ENCODE measurements around the gene PTTG2.

Gene PTTG2

GRCh38 chr4:37985730-37986275 is 25.6 kb downstream of the PTTG2 start:
- DNase-seq (ENCODE audit: low read depth): no peak

GRCh38 chr4:37988670-37989069 is 28.5 kb downstream of the PTTG2 start:
- DNase-seq (ENCODE audit: low read depth): no peak

- DNase-seq (ENCODE audit: low read depth): no peak
Measured at GRCh38 chr4:37989398-37990260, 29.4 kb downstream of the PTTG2 start.

GRCh38 chr4:37990731-37991245 is 30.6 kb downstream of the PTTG2 start:
- no peak for DNase-seq (ENCODE audit: low read depth)

- no peak for DNase-seq (ENCODE audit: low read depth)
Measured at GRCh38 chr4:37991623-37992410, 31.6 kb downstream of the PTTG2 start.

DNA sequence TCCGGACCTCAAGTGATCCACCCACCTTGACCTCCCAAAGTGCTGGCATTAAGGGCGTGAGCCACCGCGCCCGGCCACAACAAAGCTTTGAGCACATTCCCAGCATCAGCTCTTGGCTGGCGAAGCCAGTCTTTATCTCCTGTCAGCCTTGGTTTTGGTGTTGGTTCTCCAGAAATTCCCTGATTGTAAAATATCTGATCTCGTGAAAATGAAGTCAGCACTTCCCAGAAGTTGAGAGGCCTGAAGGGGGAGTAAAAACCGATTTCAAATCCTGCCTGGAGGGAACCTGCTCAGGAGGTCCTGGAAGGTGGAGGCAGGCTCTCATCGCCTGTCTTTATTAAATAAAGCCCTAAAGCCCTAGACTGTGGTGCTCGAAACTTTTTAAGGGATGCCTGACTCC is 33.6 kb downstream of the PTTG2 start:
- no peak for DNase-seq (ENCODE audit: low read depth)

GRCh38 chr4:37994569-37994968 is 34.4 kb downstream of the PTTG2 start:
- no peak for DNase-seq (ENCODE audit: low read depth)

- DNase-seq (ENCODE audit: low read depth): no peak
Measured at GRCh38 chr4:37995299-37995821, 35.2 kb downstream of the PTTG2 start.

GRCh38 chr4:37995981-37996775 is 36.0 kb downstream of the PTTG2 start:
- DNase-seq (ENCODE audit: low read depth): no peak

GRCh38 chr4:37998226-37998625 is 38.0 kb downstream of the PTTG2 start:
- DNase-seq (ENCODE audit: low read depth): no peak

DNA sequence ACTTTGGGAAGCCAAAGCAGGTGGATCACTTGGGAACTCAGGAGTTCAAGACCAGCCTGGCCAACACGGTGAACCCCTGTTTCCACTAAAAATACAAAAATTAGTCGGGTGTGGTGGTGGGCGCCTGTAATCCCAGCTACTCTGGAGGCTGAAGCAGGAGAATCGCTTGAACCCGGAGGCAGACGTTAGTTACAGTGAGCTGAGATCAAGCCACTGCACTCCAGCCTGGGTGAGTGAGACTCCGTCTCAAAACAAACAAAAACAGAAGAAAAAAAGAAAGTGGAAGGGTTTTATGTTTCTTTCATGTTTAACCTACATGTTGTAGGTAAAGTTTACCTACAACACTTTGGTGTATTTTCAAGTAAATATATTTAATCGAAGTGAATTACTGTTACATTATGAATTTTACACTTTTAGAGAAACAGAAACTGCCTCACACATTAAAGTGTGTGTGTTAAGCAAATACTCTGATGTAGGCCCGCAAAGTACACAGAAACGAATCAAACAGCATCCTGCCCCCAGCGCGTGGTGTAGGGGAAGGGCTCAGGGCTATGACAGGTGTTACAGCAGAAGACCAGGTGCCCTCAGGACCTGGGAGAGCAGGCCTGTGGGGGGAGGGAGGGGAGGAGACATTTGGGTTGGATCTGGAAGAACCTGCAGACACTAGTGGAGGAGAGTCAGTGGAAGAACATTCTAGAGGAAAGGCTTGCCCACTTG is 39.0 kb downstream of the PTTG2 start:
- DNase-seq (ENCODE audit: low read depth): no peak

DNA sequence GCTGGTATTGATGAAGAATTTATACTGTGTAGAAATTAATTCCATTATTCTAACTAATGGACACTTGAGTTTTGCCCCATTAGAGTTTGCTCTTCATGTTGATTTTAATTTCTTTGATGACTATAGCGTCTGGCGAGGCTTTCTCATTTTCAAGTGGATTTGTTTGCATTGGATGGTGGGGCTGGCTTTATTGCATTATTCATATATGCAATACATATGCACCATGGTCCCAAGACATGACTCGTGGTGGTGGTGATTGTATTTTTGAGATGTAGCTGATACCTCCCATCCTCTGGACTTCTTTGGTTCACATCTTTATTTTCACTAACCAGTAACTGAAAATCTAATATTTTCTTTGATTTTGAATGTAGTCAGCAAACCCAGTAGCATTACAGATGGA is 39.8 kb downstream of the PTTG2 start:
- no peak for DNase-seq (ENCODE audit: low read depth)

- DNase-seq (ENCODE audit: low read depth): no peak
Measured at GRCh38 chr4:38001927-38002326, 41.7 kb downstream of the PTTG2 start.

- DNase-seq (ENCODE audit: low read depth): no peak
Measured at GRCh38 chr4:38002451-38003071, 42.4 kb downstream of the PTTG2 start.

- DNase-seq (ENCODE audit: low read depth): no peak
Measured at GRCh38 chr4:38003102-38003501, 42.9 kb downstream of the PTTG2 start.

GRCh38 chr4:38003628-38004027 is 43.4 kb downstream of the PTTG2 start:
- no peak for DNase-seq (ENCODE audit: low read depth)

DNA sequence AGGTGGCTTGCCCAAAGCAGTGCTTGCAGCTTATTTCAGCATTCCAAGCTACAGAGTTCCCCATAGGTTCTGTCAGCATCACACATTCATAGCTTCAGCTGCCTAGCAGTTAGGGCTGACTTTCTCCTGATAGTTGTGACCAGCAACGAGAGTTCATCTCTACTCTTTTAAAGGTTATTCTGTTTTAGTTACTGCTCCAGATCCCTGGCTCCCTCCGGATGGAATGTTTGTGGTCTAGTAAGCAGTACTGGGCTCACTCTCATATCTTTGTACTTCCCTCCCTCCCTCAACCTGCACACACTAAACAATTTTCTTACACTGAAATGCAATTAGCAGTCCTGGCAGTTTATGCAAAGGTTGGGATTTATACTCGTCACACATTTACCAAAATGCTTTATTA is 43.9 kb downstream of the PTTG2 start:
- no peak for DNase-seq (ENCODE audit: low read depth)

DNA sequence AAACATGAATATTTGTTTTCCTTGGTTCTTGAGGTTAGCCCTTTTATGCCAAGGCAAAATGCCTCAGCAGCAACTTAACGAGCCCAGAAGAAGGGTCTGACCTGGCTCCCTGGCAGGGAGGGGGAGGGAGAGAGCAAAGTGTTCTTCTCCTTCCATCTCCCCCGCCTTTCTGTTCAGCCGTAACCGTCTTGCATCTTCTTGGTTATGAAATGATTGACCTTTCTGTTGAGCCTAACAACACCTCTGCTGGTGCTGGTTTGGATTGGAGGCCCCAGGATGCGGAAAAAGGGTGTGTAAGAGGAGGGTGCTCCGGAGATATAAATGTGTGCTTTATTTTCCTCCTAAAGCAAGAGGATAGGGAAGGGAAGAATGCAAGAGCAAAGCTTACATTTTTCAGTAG is 44.7 kb downstream of the PTTG2 start:
- no peak for DNase-seq (ENCODE audit: low read depth)

- no peak for DNase-seq (ENCODE audit: low read depth)
Measured at GRCh38 chr4:38005637-38006036, 45.4 kb downstream of the PTTG2 start.

GRCh38 chr4:38007645-38008044 is 47.4 kb downstream of the PTTG2 start:
- DNase-seq (ENCODE audit: low read depth): no peak
